Mammary epithelial cell (primary cell): ENCODE results near the gene MFSD1.

Source experiments
- EZH2 ChIP-seq: IDR thresholded peaks from 2 replicates; pipeline ENCODE4 v1.6.1; 2012; ENCODE audit warnings: low read length, inconsistent platforms, borderline replicate concordance
- TF ChIP-seq, protein P1 (sequence below), 2 donors: IDR thresholded peaks in 1 of 2; conservative IDR thresholded peaks in 1 of 2; 2 replicates each; pipeline ENCODE4 v1.5.1; 2011 to 2012; ENCODE audit warnings: inconsistent platforms in 2 of 2, low read length in 2 of 2, mild to moderate bottlenecking in 2 of 2, control low read depth in 1 of 2, low read depth in 1 of 2; ENCODE audit not compliant: insufficient read depth in 1 of 2; ENCODE audit errors: extremely low read depth in 1 of 2

DNA sequence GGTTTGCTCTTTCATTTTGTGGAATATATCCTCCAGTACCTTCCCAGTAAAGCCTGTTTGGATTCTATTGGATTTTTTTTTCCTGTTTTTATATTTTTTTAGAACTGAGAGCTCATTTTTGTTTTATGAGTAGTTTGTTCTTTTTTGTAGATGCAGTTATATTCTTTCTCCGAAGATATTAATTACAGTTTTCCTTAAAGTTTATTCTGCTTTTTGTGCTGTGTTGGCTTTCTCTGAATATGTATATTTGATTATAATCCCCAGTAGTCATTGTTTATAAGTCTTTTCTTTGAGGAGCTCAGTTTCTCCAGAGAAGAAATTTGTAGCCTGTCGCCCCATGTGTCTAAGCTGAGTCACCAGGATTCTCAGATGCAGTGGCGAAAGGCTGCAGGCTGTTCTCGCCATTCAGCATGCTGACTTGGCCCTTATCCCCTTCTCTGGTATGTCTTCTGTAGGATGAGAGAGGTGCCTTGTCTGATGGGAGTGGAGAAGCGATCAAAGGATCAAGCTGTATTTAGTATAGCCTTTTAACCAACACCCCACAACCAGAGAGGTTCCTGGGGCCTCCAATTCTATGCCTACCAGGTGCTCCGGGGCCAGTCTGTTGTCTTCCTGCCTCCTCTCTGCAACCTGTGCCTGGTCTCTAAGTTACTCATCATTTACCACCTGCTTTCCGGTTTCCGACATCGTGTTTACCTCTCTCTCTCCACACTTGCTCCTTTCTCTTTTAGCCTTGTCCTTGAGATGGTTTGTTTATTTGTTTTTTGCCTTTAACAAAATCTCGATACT is 31.7 kb upstream of the MFSD1 start:
- TF ChIP-seq, protein P1, sequence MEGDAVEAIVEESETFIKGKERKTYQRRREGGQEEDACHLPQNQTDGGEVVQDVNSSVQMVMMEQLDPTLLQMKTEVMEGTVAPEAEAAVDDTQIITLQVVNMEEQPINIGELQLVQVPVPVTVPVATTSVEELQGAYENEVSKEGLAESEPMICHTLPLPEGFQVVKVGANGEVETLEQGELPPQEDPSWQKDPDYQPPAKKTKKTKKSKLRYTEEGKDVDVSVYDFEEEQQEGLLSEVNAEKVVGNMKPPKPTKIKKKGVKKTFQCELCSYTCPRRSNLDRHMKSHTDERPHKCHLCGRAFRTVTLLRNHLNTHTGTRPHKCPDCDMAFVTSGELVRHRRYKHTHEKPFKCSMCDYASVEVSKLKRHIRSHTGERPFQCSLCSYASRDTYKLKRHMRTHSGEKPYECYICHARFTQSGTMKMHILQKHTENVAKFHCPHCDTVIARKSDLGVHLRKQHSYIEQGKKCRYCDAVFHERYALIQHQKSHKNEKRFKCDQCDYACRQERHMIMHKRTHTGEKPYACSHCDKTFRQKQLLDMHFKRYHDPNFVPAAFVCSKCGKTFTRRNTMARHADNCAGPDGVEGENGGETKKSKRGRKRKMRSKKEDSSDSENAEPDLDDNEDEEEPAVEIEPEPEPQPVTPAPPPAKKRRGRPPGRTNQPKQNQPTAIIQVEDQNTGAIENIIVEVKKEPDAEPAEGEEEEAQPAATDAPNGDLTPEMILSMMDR (conservative IDR thresholded peaks at IDR 0.05 in 1 of 2, IDR thresholded peaks at IDR 0.05 in 1 of 2; ENCODE audit: extremely low read depth in 1 of 2, insufficient read depth in 1 of 2, low read depth in 1 of 2, low read length in 2 of 2): no peak
- no peak for TF ChIP-seq EZH2
